ENCODE results near the gene PARD3. TPM values are rescaled to one million over a fixed set of nuclear protein-coding genes. Genes with fewer than 3 reads are reported as not detected.
A peak's percentile ranks its signal among the peaks of the same experiment; 100 is the strongest.

The PARD3 gene
- total and polyA plus RNA-seq, 2 donors (not counting 3 experiments of a cell fraction or from before 2014, with no cell fraction given): 7.3 to 24.1 TPM

GRCh38 chr10:34696423-34696822 lies 118.7 kb downstream of the PARD3 start:
- no TSS peak for BruUV-seq (replicated peaks)
- dilution Hi-C loops (cut with MboI; ENCODE audit: extremely low pct_ligation_motif_present, low sequenced_read_pairs): no loop called here
- peaks cover 17% of the 10 kb centered on the region for H3K79me2 ChIP-seq (ENCODE audit: control insufficient read depth, insufficient read depth, low read length)

GRCh38 chr10:34690383-34691049 lies 124.6 kb downstream of the PARD3 start:
- Histone ChIP-seq H3K4me2 (ENCODE audit: insufficient read depth, low read length) (no peak overlapping the region), H3K9me3 (replicated peaks; ENCODE audit: control insufficient read depth, insufficient read depth, low read length) (no peaks in the 10 kb centered on the region), H3K4me1 (ENCODE audit: control insufficient read depth, extremely low read depth, insufficient read depth, low read length) (no peaks in the 10 kb centered on the region), H2AFZ (ENCODE audit: low read depth, low read length) (no peak overlapping the region), H4K20me1 (replicated peaks; ENCODE audit: control insufficient read depth, extremely low read depth, insufficient read depth, low read length) (no peaks in the 10 kb centered on the region), H3K27me3 (ENCODE audit: control insufficient read depth in 2 of 2, insufficient read depth in 2 of 2, low read length in 2 of 2) (no peaks in the 10 kb centered on the region), H3K9ac (replicated peaks; ENCODE audit: extremely low read depth, insufficient read depth, low read length) (no peak overlapping the region), H3K9me1 (replicated peaks; ENCODE audit: control insufficient read depth, extremely low read depth, insufficient read depth, low read length) (no peaks in the 10 kb centered on the region), H3K27ac (ENCODE audit: insufficient read depth, low read depth, low read length) (no peak overlapping the region), H3K79me2 (ENCODE audit: control insufficient read depth, insufficient read depth, low read length) (no peaks in the 10 kb centered on the region), H3K36me3 (ENCODE audit: control insufficient read depth in 2 of 2, extremely low read depth in 1 of 2, insufficient read depth in 2 of 2, low read length in 2 of 2) (no peaks in the 10 kb centered on the region), H3K4me3 (replicated peaks in 1 of 3; ENCODE audit: insufficient read depth in 1 of 3, low read depth in 1 of 3, low read length in 3 of 3) (no peak overlapping the region)
- TF ChIP-seq POLR2A (IDR thresholded peaks at IDR 0.05; ENCODE audit: low read depth, low read length): no peak
- no peak for TF ChIP-seq FOS (IDR thresholded peaks at IDR 0.05; ENCODE audit: borderline replicate concordance, insufficient read depth, low read length)
- TF ChIP-seq EZH2 (IDR thresholded peaks at IDR 0.05; ENCODE audit: borderline replicate concordance, low read depth, low read length, severe bottlenecking): no peak
- no peak for TF ChIP-seq POLR2AphosphoS5 (IDR thresholded peaks at IDR 0.05; ENCODE audit: insufficient read depth, low read depth, low read length)
- no peak for TF ChIP-seq GATA2 (IDR thresholded peaks at IDR 0.05; ENCODE audit: insufficient read depth, insufficient read length, low read depth, low read length)
- no peak for TF ChIP-seq CTCF (IDR thresholded peaks at IDR 0.05; ENCODE audit: extremely low read depth in 1 of 2, insufficient read depth in 1 of 2, low read depth in 1 of 2, low read length in 2 of 2)
- TF ChIP-seq MYC (IDR thresholded peaks at IDR 0.05; ENCODE audit: low read depth, low read length): no peak
- CTCF ChIA-PET: no interaction called here
- DNase-seq (ENCODE audit: low read depth, low spot score) (no peak), FAIRE-seq (no peak)
- dilution Hi-C loops (cut with MboI; ENCODE audit: extremely low pct_ligation_motif_present, low sequenced_read_pairs): no loop called here
- BruUV-seq (replicated peaks): no TSS peak
- intact Hi-C loops (cut with micrococcal nuclease): no loop called here
- POLR2A ChIA-PET: no interaction called here

More at GRCh38 chr10:34696423-34696822, 118.7 kb downstream of the PARD3 start:
- DNase-seq (ENCODE audit: low read depth, low spot score): peak; percentile 64
- H3K4me3 ChIP-seq (replicated peaks in 1 of 3; ENCODE audit: insufficient read depth in 1 of 3, low read depth in 1 of 3, low read length in 3 of 3): no peak overlapping the region
- H3K27me3 ChIP-seq (ENCODE audit: control insufficient read depth in 2 of 2, insufficient read depth in 2 of 2, low read length in 2 of 2): no peaks in the 10 kb centered on the region
- no peaks in the 10 kb centered on the region for H3K36me3 ChIP-seq (ENCODE audit: control insufficient read depth in 2 of 2, extremely low read depth in 1 of 2, insufficient read depth in 2 of 2, low read length in 2 of 2)
- H3K9ac ChIP-seq (replicated peaks; ENCODE audit: extremely low read depth, insufficient read depth, low read length): no peak overlapping the region
- peak; percentile 78 for FAIRE-seq
- H3K9me1 ChIP-seq (replicated peaks; ENCODE audit: control insufficient read depth, extremely low read depth, insufficient read depth, low read length): no peaks in the 10 kb centered on the region
- H3K9me3 ChIP-seq (replicated peaks; ENCODE audit: control insufficient read depth, insufficient read depth, low read length): no peaks in the 10 kb centered on the region
- H3K4me1 ChIP-seq (ENCODE audit: control insufficient read depth, extremely low read depth, insufficient read depth, low read length): peaks cover 47% of the 10 kb centered on the region
- H3K27ac ChIP-seq (ENCODE audit: insufficient read depth, low read depth, low read length): no peak overlapping the region
- ChIA-PET CTCF (no interaction called here), POLR2A (no interaction called here)
- peak overlapping the region; percentile 17 for H3K4me2 ChIP-seq (ENCODE audit: insufficient read depth, low read length)
- no peaks in the 10 kb centered on the region for H4K20me1 ChIP-seq (replicated peaks; ENCODE audit: control insufficient read depth, extremely low read depth, insufficient read depth, low read length)
- H2AFZ ChIP-seq (ENCODE audit: low read depth, low read length): no peak overlapping the region
- intact Hi-C loops (cut with micrococcal nuclease): no loop called here
- TF ChIP-seq FOS (IDR thresholded peaks at IDR 0.05; ENCODE audit: borderline replicate concordance, insufficient read depth, low read length): peak; percentile 91
- TF ChIP-seq GATA2 (IDR thresholded peaks at IDR 0.05; ENCODE audit: insufficient read depth, insufficient read length, low read depth, low read length): peak; percentile 54
- no peak for TF ChIP-seq MAX (IDR thresholded peaks at IDR 0.05; ENCODE audit: insufficient read depth, insufficient read length)
- peak; percentile 89 for TF ChIP-seq JUN (IDR thresholded peaks at IDR 0.05; ENCODE audit: borderline replicate concordance, insufficient read depth, insufficient read length, low read depth)
- no peak for TF ChIP-seq POLR2AphosphoS5 (IDR thresholded peaks at IDR 0.05; ENCODE audit: insufficient read depth, low read depth, low read length)
